Measurements from ENCODE around the gene SET.

Gene SET

DNA sequence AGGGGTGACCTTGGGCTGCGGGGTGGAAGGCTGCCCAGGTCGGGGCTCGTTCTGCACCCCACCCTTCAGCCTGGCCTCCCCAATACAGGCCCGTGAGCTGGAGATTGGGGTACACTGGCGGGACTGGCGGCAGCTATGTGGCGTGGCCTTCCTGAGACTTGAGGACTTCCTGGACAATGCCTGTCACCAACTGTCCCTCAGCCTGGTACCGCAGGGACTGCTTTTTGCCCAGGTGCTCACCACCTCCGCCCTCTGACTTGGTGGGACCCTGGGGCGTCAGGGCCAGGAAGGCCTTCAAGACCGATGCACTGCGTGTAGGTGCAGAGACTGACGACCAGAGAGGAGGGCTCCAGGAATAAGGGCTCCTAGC is 24.4 kb downstream of the SET start:
- H3K9me2 ChIP-seq (ENCODE audit: low read depth, low read length) = no peaks in the 10 kb centered on the region
- no peaks in the 10 kb centered on the region for H3K27me3 ChIP-seq (ENCODE audit: insufficient read depth, low read length)
- H3K36me3 ChIP-seq (ENCODE audit: insufficient read depth, low read length) = peaks cover 35% of the 10 kb centered on the region
- no peak for TF ChIP-seq EZH2 (IDR thresholded peaks at IDR 0.05; ENCODE audit: borderline replicate concordance, low read length)
- TF ChIP-seq, protein P1, sequence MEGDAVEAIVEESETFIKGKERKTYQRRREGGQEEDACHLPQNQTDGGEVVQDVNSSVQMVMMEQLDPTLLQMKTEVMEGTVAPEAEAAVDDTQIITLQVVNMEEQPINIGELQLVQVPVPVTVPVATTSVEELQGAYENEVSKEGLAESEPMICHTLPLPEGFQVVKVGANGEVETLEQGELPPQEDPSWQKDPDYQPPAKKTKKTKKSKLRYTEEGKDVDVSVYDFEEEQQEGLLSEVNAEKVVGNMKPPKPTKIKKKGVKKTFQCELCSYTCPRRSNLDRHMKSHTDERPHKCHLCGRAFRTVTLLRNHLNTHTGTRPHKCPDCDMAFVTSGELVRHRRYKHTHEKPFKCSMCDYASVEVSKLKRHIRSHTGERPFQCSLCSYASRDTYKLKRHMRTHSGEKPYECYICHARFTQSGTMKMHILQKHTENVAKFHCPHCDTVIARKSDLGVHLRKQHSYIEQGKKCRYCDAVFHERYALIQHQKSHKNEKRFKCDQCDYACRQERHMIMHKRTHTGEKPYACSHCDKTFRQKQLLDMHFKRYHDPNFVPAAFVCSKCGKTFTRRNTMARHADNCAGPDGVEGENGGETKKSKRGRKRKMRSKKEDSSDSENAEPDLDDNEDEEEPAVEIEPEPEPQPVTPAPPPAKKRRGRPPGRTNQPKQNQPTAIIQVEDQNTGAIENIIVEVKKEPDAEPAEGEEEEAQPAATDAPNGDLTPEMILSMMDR (IDR thresholded peaks at IDR 0.05; ENCODE audit: low read length) = no peak
- no peaks in the 10 kb centered on the region for H3K4me1 ChIP-seq (ENCODE audit: insufficient read depth, low read length, severe bottlenecking)
- H3K9ac ChIP-seq (ENCODE audit: low read length) = no peak overlapping the region
- H3K4me2 ChIP-seq (ENCODE audit: low read length) = no peak overlapping the region
- H2AFZ ChIP-seq (ENCODE audit: low read length) = no peak overlapping the region
- H3K4me3 ChIP-seq (ENCODE audit: low read depth, low read length, poor library complexity, severe bottlenecking) = no peak overlapping the region
- H4K20me1 ChIP-seq (ENCODE audit: insufficient read depth, low read length) = no peaks in the 10 kb centered on the region
- no peaks in the 10 kb centered on the region for H3K9me3 ChIP-seq (ENCODE audit: low read length)
- H3K79me2 ChIP-seq (ENCODE audit: insufficient read depth, low read length) = no peaks in the 10 kb centered on the region
- no peaks in the 10 kb centered on the region for H3F3A ChIP-seq (ENCODE audit: insufficient read depth, low read length)
- no peak overlapping the region for H3K27ac ChIP-seq (ENCODE audit: low read depth, low read length, poor library complexity, severe bottlenecking)

DNA sequence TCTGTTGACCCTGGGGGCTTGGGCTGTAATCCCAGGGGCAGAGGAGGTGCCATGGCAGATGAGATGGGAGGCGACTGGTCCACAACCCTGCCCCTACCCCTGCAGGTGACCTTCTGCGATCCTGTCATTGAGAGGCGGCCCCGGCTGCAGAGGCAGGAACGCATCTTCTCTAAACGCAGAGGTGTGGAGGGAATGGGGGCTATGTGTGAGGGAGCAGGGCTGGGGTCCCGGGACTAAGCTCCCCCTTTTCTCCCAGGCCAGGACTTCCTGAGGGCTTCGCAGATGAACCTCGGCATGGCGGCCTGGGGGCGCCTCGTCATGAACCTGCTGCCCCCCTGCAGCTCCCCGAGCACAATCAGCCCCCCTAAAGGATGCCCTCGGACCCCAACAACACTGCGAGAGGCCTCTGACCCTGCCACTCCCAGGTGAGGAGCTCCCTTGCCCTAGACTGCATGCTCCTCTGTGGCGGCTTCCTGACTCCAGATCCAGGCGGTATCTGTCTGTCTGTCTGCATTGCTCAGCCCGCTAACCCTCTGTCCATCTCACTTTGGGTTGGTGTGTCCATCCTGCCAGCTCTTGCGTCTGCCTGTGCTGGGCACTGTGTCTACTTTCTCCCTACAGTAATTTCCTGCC is 25.0 kb downstream of the SET start:
- Histone ChIP-seq H3K4me2 (ENCODE audit: low read length) (no peak overlapping the region), H3K27me3 (ENCODE audit: insufficient read depth, low read length) (no peaks in the 10 kb centered on the region), H3K9ac (ENCODE audit: low read length) (no peak overlapping the region), H3K79me2 (ENCODE audit: insufficient read depth, low read length) (no peaks in the 10 kb centered on the region), H3K36me3 (ENCODE audit: insufficient read depth, low read length) (peaks cover 31% of the 10 kb centered on the region; the same call in 1 of the 2 replicates), H2AFZ (ENCODE audit: low read length) (no peak overlapping the region), H4K20me1 (ENCODE audit: insufficient read depth, low read length) (no peaks in the 10 kb centered on the region), H3K27ac (ENCODE audit: low read depth, low read length, poor library complexity, severe bottlenecking) (no peak overlapping the region), H3F3A (ENCODE audit: insufficient read depth, low read length) (no peaks in the 10 kb centered on the region), H3K4me1 (ENCODE audit: insufficient read depth, low read length, severe bottlenecking) (no peaks in the 10 kb centered on the region), H3K4me3 (ENCODE audit: low read depth, low read length, poor library complexity, severe bottlenecking) (no peak overlapping the region), H3K9me2 (ENCODE audit: low read depth, low read length) (no peaks in the 10 kb centered on the region), H3K9me3 (ENCODE audit: low read length) (no peaks in the 10 kb centered on the region)
- TF ChIP-seq, protein P1 (IDR thresholded peaks at IDR 0.05; ENCODE audit: low read length) = no peak
- TF ChIP-seq EZH2 (IDR thresholded peaks at IDR 0.05; ENCODE audit: borderline replicate concordance, low read length) = no peak

GRCh38 chr9:128714586-128715435 is 25.8 kb downstream of the SET start:
- Histone ChIP-seq H3K36me3 (ENCODE audit: insufficient read depth, low read length) (peaks cover 37% of the 10 kb centered on the region; the same call in 1 of the 2 replicates), H3K27ac (ENCODE audit: low read depth, low read length, poor library complexity, severe bottlenecking) (no peak overlapping the region), H3K9me2 (ENCODE audit: low read depth, low read length) (no peaks in the 10 kb centered on the region), H3K4me3 (ENCODE audit: low read depth, low read length, poor library complexity, severe bottlenecking) (no peak overlapping the region), H3F3A (ENCODE audit: insufficient read depth, low read length) (no peaks in the 10 kb centered on the region), H3K4me1 (ENCODE audit: insufficient read depth, low read length, severe bottlenecking) (no peaks in the 10 kb centered on the region), H3K9ac (ENCODE audit: low read length) (no peak overlapping the region), H4K20me1 (ENCODE audit: insufficient read depth, low read length) (no peaks in the 10 kb centered on the region), H3K27me3 (ENCODE audit: insufficient read depth, low read length) (no peaks in the 10 kb centered on the region), H2AFZ (ENCODE audit: low read length) (no peak overlapping the region), H3K9me3 (ENCODE audit: low read length) (no peaks in the 10 kb centered on the region), H3K4me2 (ENCODE audit: low read length) (no peak overlapping the region), H3K79me2 (ENCODE audit: insufficient read depth, low read length) (no peaks in the 10 kb centered on the region)
- TF ChIP-seq, protein P1 (IDR thresholded peaks at IDR 0.05; ENCODE audit: low read length) = no peak
- no peak for TF ChIP-seq EZH2 (IDR thresholded peaks at IDR 0.05; ENCODE audit: borderline replicate concordance, low read length)

Data from OCI-LY1 (cell line).